Adrenal gland (tissue), 12 donors: ENCODE measurements around the gene PLD1. TPM values are rescaled to one million over a fixed set of nuclear protein-coding genes. Genes with fewer than 3 reads are reported as not detected.

Experiments used
- DNase-seq, 7 donors: peaks; one replicate each; pipeline ENCODE4 v3.0.0-alpha.2; 2019 to 2020
- H3K27ac ChIP-seq, 5 donors: fragments of 200-600 bp; sonication (generic) in 4 of 5; 1 replicate in 3 of 5; 2 replicates in 2 of 5; pipeline versions ENCODE4 v1.5.1 to v1.8.0; 2016 to 2020; ENCODE audit warnings: mild to moderate bottlenecking in 1 of 5
- H3K27me3 ChIP-seq: fragments of 200-600 bp; 2 replicates; pipeline ENCODE4 v1.8.0; 2021
- H3K36me3 ChIP-seq, 2 donors: fragments of 200-600 bp; replicated peaks in 1 of 2; 1 replicate in 1 of 2; 2 replicates in 1 of 2; pipeline versions ENCODE4 v1.5.1 to v1.8.0; 2018 to 2022
- H3K4me1 ChIP-seq, 2 donors: fragments of 200-600 bp; replicated peaks in 1 of 2; 1 replicate in 1 of 2; 2 replicates in 1 of 2; pipeline versions ENCODE4 v1.5.1 to v1.8.0; 2018 to 2021
- H3K4me3 ChIP-seq, 4 donors: fragments of 200-600 bp; sonication (generic) in 3 of 4; one replicate each; pipeline ENCODE4 v1.5.1; 2016 to 2018
- H3K9me3 ChIP-seq, 3 donors: fragments of 200-600 bp; sonication (generic) in 1 of 3; replicated peaks in 1 of 3; 1 replicate in 2 of 3; 2 replicates in 1 of 3; pipeline versions ENCODE4 v1.5.1 to v1.8.0; 2016 to 2021
- POLR2A ChIP-seq, 2 donors: fragments of 450-650 bp; IDR thresholded peaks; one replicate each; pipeline ENCODE4 v1.6.1; 2017; ENCODE audit warnings: antibody characterized with exemption in 2 of 2, mild to moderate bottlenecking in 2 of 2, moderate library complexity in 1 of 2
- WGBS, 4 donors: extraction: QIAGEN DNeasy Blood & Tissue Kit in 2 of 4; methylation state at CpG; one replicate each; pipeline versions ENCODE4 v1.1.5 to v1.1.7; 2013 to 2017; 5-methylcytosine and 5-hydroxymethylcytosine counted together
- intact Hi-C, 2 donors: fragments of 100-400 bp; cut with DNase I; formaldehyde crosslinking; loops; one replicate each; pipeline versions ENCODE4 v1.14.1 to v1.15.0; 2022 to 2023
- polyA plus RNA-seq, 3 donors: library from polyadenylated mRNA; stranded (reverse); fragments of 200-250 nt in 2 of 3; fragments of 350-450 nt in 1 of 3; fragmentation: Illumina TruSeq in 1 of 3; extraction: RNeasy Lipid Tissue Mini Kit (QIAGEN cat#74804) in 1 of 3; gene quantifications; one replicate each; pipeline ENCODE4 v1.2.3, GENCODE V29; 2013 to 2014
- total RNA-seq, 9 donors: library from RNA; depleted of rRNA in 4 of 9; stranded (reverse); fragments of >200 nt in 4 of 9; fragments of 120-200 nt in 1 of 9; fragmentation: NEBNext Ultra II Directional in 1 of 9; extraction: Animal tissue kit (Norgen Biotek cat#: 25700) in 1 of 9; gene quantifications; one replicate each; pipeline versions ENCODE4 v1.1.0 to v1.2.4, GENCODE V29; 2013 to 2023
- TF ChIP-seq, protein P1 (sequence below), 6 experiments: fragments of 450-650 bp in 4 of 6; fragments of 200-600 bp in 2 of 6; sonication (generic) in 1 of 6; IDR thresholded peaks; 1 replicate in 5 of 6; 2 replicates in 1 of 6; pipeline versions ENCODE4 v1.5.1 to v1.8.0; 2016 to 2021; ENCODE audit warnings: antibody characterized with exemption in 6 of 6, mild to moderate bottlenecking in 2 of 6, moderate library complexity in 1 of 6
- donor health status: healthy with polysubstance abuse.
- donor health status: Bipolar disorder and iron deficiency.
- donor health status: DM: yes; HTN: yes; CAD: no.
- donor health status: DM: no; HTN: no; CAD: no.
- donor health status: DM: no; HTN: no; CAD: no.
- donor health status: DM: yes; HTN: yes; CAD: no.

Gene PLD1
- total and polyA plus RNA-seq, 12 donors: 25.7 to 178 (median 94.5) TPM

DNA sequence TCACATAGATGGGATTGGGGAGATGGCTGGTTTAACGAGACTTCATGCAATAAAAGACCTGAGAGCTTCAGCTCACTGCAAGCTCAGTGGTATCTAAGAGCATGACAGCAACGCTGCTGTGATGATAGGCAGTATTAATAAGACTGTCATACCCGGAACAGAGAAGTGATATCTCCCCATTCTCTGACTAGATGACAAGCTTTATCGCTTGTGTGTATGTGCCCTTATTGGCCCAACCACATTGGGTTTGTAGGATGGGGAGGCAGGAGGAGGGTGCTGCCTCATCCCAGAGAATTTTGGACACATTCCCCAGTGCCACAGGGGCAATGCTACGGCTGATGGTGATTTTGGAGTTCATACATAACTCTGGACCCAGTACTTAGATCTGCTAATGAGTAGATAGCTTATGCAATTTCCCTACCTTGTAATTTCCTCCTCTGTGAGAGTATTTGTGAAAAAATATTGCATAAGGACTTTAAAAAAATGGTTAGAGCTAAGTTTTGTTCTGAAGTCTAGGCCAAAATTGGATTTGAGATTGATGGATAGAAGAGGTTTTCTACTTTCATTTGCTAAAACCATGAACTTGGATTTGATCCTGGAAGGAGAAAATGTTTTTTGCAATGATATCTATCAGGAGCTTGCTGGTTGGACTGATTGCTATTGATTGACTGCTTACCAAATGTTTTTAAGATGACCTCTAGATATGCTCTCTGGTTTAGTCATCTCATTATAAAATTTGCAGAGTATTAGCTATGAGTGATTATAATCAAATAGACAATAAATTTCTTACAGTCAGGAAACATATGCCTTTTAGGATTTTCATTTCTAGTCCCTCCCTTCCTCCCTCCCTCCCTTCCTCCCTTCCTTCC lies 18.9 kb upstream of the PLD1 start:
- Histone ChIP-seq H3K36me3 (no peaks in the 10 kb centered on the region), H3K27me3 (no peaks in the 10 kb centered on the region), H3K9me3 (no peaks in the 10 kb centered on the region), H3K4me1 (peaks cover 17 to 33% of the 10 kb centered on the region in 2 donors), H3K4me3 (no peak overlapping the region), H3K27ac (peak overlapping the region; percentile 23 to 81 (median 45))
- DNase-seq: no peak
- WGBS, 4 donors: 66 to 79% (median 76%) methylated on average over 5 of the region's 5 CpGs
- intact Hi-C loops: no loop called here
- TF ChIP-seq POLR2A (IDR thresholded peaks at IDR 0.05): no peak
- TF ChIP-seq, protein P1, sequence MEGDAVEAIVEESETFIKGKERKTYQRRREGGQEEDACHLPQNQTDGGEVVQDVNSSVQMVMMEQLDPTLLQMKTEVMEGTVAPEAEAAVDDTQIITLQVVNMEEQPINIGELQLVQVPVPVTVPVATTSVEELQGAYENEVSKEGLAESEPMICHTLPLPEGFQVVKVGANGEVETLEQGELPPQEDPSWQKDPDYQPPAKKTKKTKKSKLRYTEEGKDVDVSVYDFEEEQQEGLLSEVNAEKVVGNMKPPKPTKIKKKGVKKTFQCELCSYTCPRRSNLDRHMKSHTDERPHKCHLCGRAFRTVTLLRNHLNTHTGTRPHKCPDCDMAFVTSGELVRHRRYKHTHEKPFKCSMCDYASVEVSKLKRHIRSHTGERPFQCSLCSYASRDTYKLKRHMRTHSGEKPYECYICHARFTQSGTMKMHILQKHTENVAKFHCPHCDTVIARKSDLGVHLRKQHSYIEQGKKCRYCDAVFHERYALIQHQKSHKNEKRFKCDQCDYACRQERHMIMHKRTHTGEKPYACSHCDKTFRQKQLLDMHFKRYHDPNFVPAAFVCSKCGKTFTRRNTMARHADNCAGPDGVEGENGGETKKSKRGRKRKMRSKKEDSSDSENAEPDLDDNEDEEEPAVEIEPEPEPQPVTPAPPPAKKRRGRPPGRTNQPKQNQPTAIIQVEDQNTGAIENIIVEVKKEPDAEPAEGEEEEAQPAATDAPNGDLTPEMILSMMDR (IDR thresholded peaks at IDR 0.05): no peak

DNA sequence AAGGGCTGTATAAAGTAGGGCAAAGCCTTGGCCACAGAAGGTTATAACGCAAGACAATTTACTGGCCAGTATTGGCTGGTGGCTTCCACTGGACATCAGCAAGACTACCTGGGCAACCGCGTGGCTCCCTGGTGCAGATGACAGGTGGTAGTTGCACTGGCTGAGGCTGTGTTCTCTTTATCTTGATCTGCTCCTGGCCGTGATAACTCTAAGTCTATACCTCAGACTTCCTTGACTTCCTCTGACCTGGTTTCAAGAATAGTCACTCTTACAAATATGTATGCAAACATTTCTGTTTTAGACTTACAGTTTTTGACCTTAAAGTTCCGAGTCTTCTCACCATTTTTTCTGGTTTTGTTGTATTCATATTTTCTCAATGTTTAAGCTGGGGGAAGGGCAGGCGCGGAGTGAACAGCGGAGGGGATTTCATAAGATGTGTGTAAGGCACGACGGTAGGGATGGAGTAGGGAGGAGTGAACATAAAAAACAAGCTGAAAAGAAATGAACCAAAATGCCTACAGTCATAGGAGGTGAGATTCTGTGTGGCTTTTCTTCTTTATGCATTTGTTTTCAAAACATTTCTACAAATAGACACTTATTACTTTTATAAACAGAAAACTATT lies 17.7 kb upstream of the PLD1 start:
- DNase-seq: no peak
- H3K4me3 ChIP-seq: no peak overlapping the region
- WGBS, 4 donors: 82 to 83% (median 82%) methylated on average over 8 to 10 of the region's 10 CpGs
- no peaks in the 10 kb centered on the region for H3K27me3 ChIP-seq
- no peaks in the 10 kb centered on the region for H3K36me3 ChIP-seq
- TF ChIP-seq, protein P1 (IDR thresholded peaks at IDR 0.05): no peak
- no peak for TF ChIP-seq POLR2A (IDR thresholded peaks at IDR 0.05)
- no peaks in the 10 kb centered on the region for H3K9me3 ChIP-seq
- peaks cover 15 to 25% of the 10 kb centered on the region in 2 donors for H3K4me1 ChIP-seq
- no peak overlapping the region for H3K27ac ChIP-seq
- intact Hi-C loops: no loop called here

DNA sequence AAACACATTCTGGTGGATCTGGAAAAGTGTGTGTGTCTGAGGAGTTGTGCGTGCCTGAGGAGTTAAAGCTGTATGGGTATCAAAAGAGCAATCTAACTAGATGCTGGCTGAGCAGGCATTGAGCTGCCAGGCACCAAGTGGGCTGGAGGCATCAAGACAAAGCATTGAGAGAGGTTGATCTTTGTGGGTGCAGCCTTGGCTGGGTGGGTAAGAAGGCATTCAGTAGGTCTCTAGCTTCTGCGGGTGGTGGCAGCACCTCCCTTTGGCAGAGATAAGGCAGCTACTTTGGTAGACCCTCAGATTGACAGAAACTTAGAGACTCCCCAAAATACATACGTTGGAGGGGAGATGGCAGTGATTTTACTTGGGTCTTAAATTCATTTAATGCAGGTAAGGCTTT lies 17.1 kb upstream of the PLD1 start:
- TF ChIP-seq, protein P1 (IDR thresholded peaks at IDR 0.05): no peak
- TF ChIP-seq POLR2A (IDR thresholded peaks at IDR 0.05): no peak
- Histone ChIP-seq H3K27me3 (no peaks in the 10 kb centered on the region), H3K9me3 (no peaks in the 10 kb centered on the region), H3K4me3 (no peak overlapping the region), H3K4me1 (peaks cover 15 to 25% of the 10 kb centered on the region in 2 donors), H3K27ac (no peak overlapping the region), H3K36me3 (no peaks in the 10 kb centered on the region)
- WGBS, 4 donors: 84 to 98% (median 95%) methylated on average over 3 of the region's 3 CpGs
- DNase-seq: no peak
- intact Hi-C loops: no loop called here

DNA sequence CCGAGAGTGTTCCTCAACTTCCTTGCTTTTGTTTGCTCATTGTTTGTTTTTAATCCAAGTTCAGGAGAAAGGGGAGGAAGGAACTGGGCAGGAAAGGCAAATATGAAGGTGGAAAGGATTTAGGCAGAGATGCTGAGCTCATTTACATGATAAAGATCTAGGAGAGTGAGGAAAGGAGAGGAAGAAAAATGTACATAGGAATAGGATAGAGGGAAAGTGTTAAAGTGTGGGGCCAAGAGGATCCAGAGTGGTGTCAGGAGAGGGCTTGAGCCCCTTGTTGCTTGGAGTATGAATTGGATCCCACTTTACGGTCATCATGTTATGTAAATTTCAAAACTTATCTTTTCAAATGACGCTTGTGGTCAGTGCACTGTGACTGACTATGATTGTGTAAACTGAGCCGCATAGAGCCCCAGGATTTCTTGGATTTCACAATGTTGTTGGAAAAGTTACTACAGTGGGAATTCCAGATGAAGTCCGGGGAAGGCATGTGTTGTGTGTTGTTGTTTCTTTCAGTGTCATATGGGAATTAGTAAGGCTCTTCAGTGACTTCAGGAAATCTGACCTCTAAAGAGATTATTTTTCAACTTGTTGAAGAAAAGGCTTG lies 15.0 kb upstream of the PLD1 start:
- WGBS, 4 donors: 71 to 75% (median 73%) methylated on average over 5 of the region's 5 CpGs
- no peak for DNase-seq
- Histone ChIP-seq H3K9me3 (no peaks in the 10 kb centered on the region), H3K27me3 (no peaks in the 10 kb centered on the region), H3K36me3 (no peaks in the 10 kb centered on the region), H3K27ac (peak overlapping the region in 2 of 5 donors; percentile 9 to 58), H3K4me3 (no peak overlapping the region), H3K4me1 (peaks cover 15 to 18% of the 10 kb centered on the region in 2 donors)
- TF ChIP-seq POLR2A (IDR thresholded peaks at IDR 0.05): no peak
- TF ChIP-seq, protein P1 (IDR thresholded peaks at IDR 0.05): no peak
- intact Hi-C loops: no loop called here
